H1 (cell line): ENCODE data around the gene IP6K3. TPM values are rescaled to one million over a fixed set of nuclear protein-coding genes. Genes with fewer than 3 reads are reported as not detected.

Experiments
- CTCF ChIA-PET: fragments of 300-600 bp; sonication (Branson Sonifier 250); formaldehyde crosslinking; loops from one replicate; lab custom pipeline; 2021; ENCODE audit not compliant: partially characterized antibody; lab: Charles Lee
- POLR2A ChIA-PET: fragments of 300-600 bp; sonication (Branson Sonifier 250); formaldehyde crosslinking; loops from one replicate; lab custom pipeline; 2021; ENCODE audit warnings: inconsistent platforms; ENCODE audit not compliant: partially characterized antibody; lab: Charles Lee
- DNase-seq, 2 experiments: peaks; one replicate each; pipeline versions ENCODE4 v3.0.0 to v3.0.0-alpha.2; 2010 to 2022; ENCODE audit warnings: low spot score in 2 of 2, low read depth in 1 of 2, mixed read lengths in 1 of 2
- FAIRE-seq: peaks from 2 replicates; lab custom pipeline; 2011; peaks lifted over from hg19 to GRCh38; lab: Jason Lieb, UNC
- H2AFZ ChIP-seq: 2 replicates; pipeline ENCODE4 v1.8.1; 2012; ENCODE audit warnings: low read length, inconsistent platforms
- H2AK5ac ChIP-seq: 2 replicates; pipeline ENCODE4 v1.6.1; 2013; ENCODE audit warnings: low read depth, low read length
- H2BK120ac ChIP-seq: replicated peaks from 2 replicates; pipeline ENCODE3; 2013; ENCODE audit warnings: low read depth, low read length, inconsistent platforms
- H2BK12ac ChIP-seq: 2 replicates; pipeline ENCODE4 v1.6.1; 2013; ENCODE audit warnings: low read depth, low read length
- H2BK15ac ChIP-seq: 2 replicates; pipeline ENCODE4 v1.6.1; 2013; ENCODE audit warnings: low read length
- H2BK20ac ChIP-seq: 2 replicates; pipeline ENCODE4 v1.6.1; 2013; ENCODE audit warnings: low read length
- H2BK5ac ChIP-seq: 2 replicates; pipeline ENCODE4 v1.6.1; 2013; ENCODE audit warnings: low read depth, low read length
- H3K14ac ChIP-seq: 2 replicates; pipeline ENCODE4 v1.6.1; 2013; ENCODE audit warnings: inconsistent platforms; ENCODE audit not compliant: insufficient read length
- H3K18ac ChIP-seq: 2 replicates; pipeline ENCODE4 v1.6.1; 2013; ENCODE audit warnings: low read length; ENCODE audit errors: extremely low read depth
- H3K23ac ChIP-seq: 2 replicates; pipeline ENCODE4 v1.6.1; 2013; ENCODE audit warnings: inconsistent platforms; ENCODE audit not compliant: insufficient read length
- H3K23me2 ChIP-seq: 2 replicates; pipeline ENCODE4 v1.6.1; 2013; ENCODE audit warnings: low read depth, low read length
- H3K27ac ChIP-seq: 2 replicates; pipeline ENCODE4 v1.6.1; 2011; ENCODE audit warnings: low read depth, low read length, inconsistent platforms
- H3K27me3 ChIP-seq, 4 experiments: replicated peaks in 1 of 4; 1 replicate in 1 of 4; 2 replicates in 3 of 4; pipeline versions ENCODE4 v1.6.1 to v1.8.1; 2011 to 2013; ENCODE audit warnings: low read length in 3 of 4, mild to moderate bottlenecking in 3 of 4, inconsistent platforms in 2 of 4, mixed read lengths in 2 of 4, moderate library complexity in 1 of 4; ENCODE audit not compliant: control insufficient read depth in 3 of 4, insufficient read depth in 3 of 4; ENCODE audit errors: extremely low read depth in 1 of 4
- H3K36me3 ChIP-seq, 4 experiments: 2 replicates each; pipeline versions ENCODE4 v1.6.1 to v1.8.1; 2011 to 2013; ENCODE audit warnings: mild to moderate bottlenecking in 4 of 4, low read length in 3 of 4, moderate library complexity in 2 of 4, control low read depth in 1 of 4, inconsistent platforms in 1 of 4; ENCODE audit not compliant: insufficient read depth in 4 of 4, control insufficient read depth in 2 of 4
- H3K4ac ChIP-seq: replicated peaks from 2 replicates; pipeline ENCODE3; 2013; ENCODE audit warnings: low read length, low read depth, mixed read lengths, inconsistent platforms; ENCODE audit not compliant: insufficient read length
- H3K4me1 ChIP-seq, 4 experiments: replicated peaks in 1 of 4; 1 replicate in 1 of 4; 2 replicates in 3 of 4; pipeline versions ENCODE4 v1.6.1 to v1.8.1; 2011 to 2013; ENCODE audit warnings: low read length in 3 of 4, inconsistent platforms in 2 of 4, mixed read lengths in 1 of 4; ENCODE audit not compliant: insufficient read depth in 4 of 4, control insufficient read depth in 3 of 4
- H3K4me2 ChIP-seq, 2 experiments: 2 replicates each; pipeline versions ENCODE4 v1.6.1 to v1.8.1; 2011 to 2013; ENCODE audit warnings: low read depth in 2 of 2, low read length in 2 of 2, control low read depth in 1 of 2, inconsistent platforms in 1 of 2, mild to moderate bottlenecking in 1 of 2; ENCODE audit not compliant: insufficient read depth in 1 of 2
- H3K4me3 ChIP-seq, 4 experiments: fragments of 200-600, 300-600 bp in 1 of 4; sonication (generic), shearing (Covaris generic), sonication (Bioruptor Twin) in 1 of 4; 2 replicates each; pipeline versions ENCODE4 v1.5.1 to v1.8.1; 2011 to 2016; ENCODE audit warnings: low read length in 4 of 4, low read depth in 3 of 4, control low read depth in 2 of 4, inconsistent platforms in 2 of 4, mild to moderate bottlenecking in 2 of 4, mixed read lengths in 1 of 4, moderate library complexity in 1 of 4; ENCODE audit not compliant: insufficient read depth in 2 of 4; ENCODE audit errors: extremely low read depth in 1 of 4
- H3K56ac ChIP-seq: replicated peaks from 2 replicates; pipeline ENCODE3; 2013; ENCODE audit warnings: low read depth, mild to moderate bottlenecking, mixed read lengths, low read length, inconsistent platforms; ENCODE audit not compliant: insufficient read length
- H3K79me1 ChIP-seq: 2 replicates; pipeline ENCODE4 v1.6.1; 2013; ENCODE audit warnings: low read depth, low read length, control low read depth
- H3K79me2 ChIP-seq, 2 experiments: 2 replicates each; pipeline versions ENCODE4 v1.6.1 to v1.8.1; 2012 to 2013; ENCODE audit warnings: low read length in 2 of 2, mild to moderate bottlenecking in 2 of 2, inconsistent platforms in 1 of 2; ENCODE audit not compliant: insufficient read depth in 2 of 2, control insufficient read depth in 1 of 2
- H3K9ac ChIP-seq, 4 experiments: replicated peaks in 1 of 4; 1 replicate in 1 of 4; 2 replicates in 3 of 4; pipeline versions ENCODE4 v1.6.1 to v1.8.1; 2011 to 2013; ENCODE audit warnings: low read depth in 3 of 4, low read length in 3 of 4, control low read depth in 2 of 4, mild to moderate bottlenecking in 2 of 4, moderate library complexity in 2 of 4, inconsistent platforms in 1 of 4; ENCODE audit errors: extremely low read depth in 1 of 4
- H3K9me3 ChIP-seq, 2 experiments: 2 replicates each; pipeline versions ENCODE4 v1.6.1 to v1.8.1; 2012 to 2013; ENCODE audit warnings: mild to moderate bottlenecking in 2 of 2, moderate library complexity in 2 of 2, control low read depth in 1 of 2, inconsistent platforms in 1 of 2, low read depth in 1 of 2, low read length in 1 of 2, mixed read lengths in 1 of 2; ENCODE audit not compliant: insufficient read depth in 2 of 2
- H4K20me1 ChIP-seq, 2 experiments: replicated peaks in 1 of 2; 2 replicates each; pipeline versions ENCODE3 to v1.8.1; 2011 to 2013; ENCODE audit warnings: inconsistent platforms in 2 of 2, low read length in 2 of 2, mild to moderate bottlenecking in 1 of 2; ENCODE audit not compliant: insufficient read depth in 2 of 2, control insufficient read depth in 1 of 2
- H4K5ac ChIP-seq: 2 replicates; pipeline ENCODE4 v1.6.1; 2013; ENCODE audit warnings: low read length, low read depth, mixed read lengths, inconsistent platforms; ENCODE audit not compliant: insufficient read length
- H4K8ac ChIP-seq: 2 replicates; pipeline ENCODE4 v1.8.0; 2013; ENCODE audit warnings: mild to moderate bottlenecking, moderate library complexity, low read length, inconsistent platforms; ENCODE audit not compliant: insufficient read depth; ENCODE audit errors: extremely low read depth
- H4K91ac ChIP-seq: replicated peaks from 2 replicates; pipeline ENCODE3; 2013; ENCODE audit warnings: low read length, mixed read lengths, inconsistent platforms; ENCODE audit not compliant: insufficient read length
- CEBPB ChIP-seq: IDR thresholded peaks from 2 replicates; pipeline ENCODE4 v1.6.1; 2012; ENCODE audit warnings: low read depth, low read length
- CHD2 ChIP-seq: IDR thresholded peaks from 2 replicates; pipeline ENCODE4 v1.6.1; 2012; ENCODE audit warnings: low read length, improper control_type of control experiment
- RBBP5 ChIP-seq: IDR thresholded peaks from 2 replicates; pipeline ENCODE4 v1.7.1; 2012; ENCODE audit warnings: low read depth, mild to moderate bottlenecking, inconsistent platforms, low read length, moderate library complexity, borderline replicate concordance
- TEAD4 ChIP-seq: IDR thresholded peaks from 2 replicates; pipeline ENCODE4 v1.6.1; 2012; ENCODE audit warnings: low read depth, low read length, inconsistent platforms, mixed read lengths
- WGBS, 2 experiments: shearing (Covaris generic) in 1 of 2; methylation state at CpG; one replicate each; pipeline versions ENCODE4 v1.1.6 to v1.1.7; 2013 to 2015; ENCODE audit warnings: low lambda C conversion rate in 2 of 2, mixed read lengths in 2 of 2, inconsistent platforms in 1 of 2, low coverage in 1 of 2, missing lambda C conversion rate in 1 of 2; ENCODE audit not compliant: insufficient replicate concordance in 2 of 2, insufficient coverage in 1 of 2, insufficient read length in 1 of 2; ENCODE audit errors: extremely low coverage in 1 of 2, missing lambda C conversion rate in 1 of 2; 5-methylcytosine and 5-hydroxymethylcytosine counted together
- polyA plus RNA-seq, 7 experiments: library from polyadenylated mRNA; depleted of rRNA in 3 of 7; stranded (reverse) in 5 of 7; unstranded in 2 of 7; fragments of >200 nt in 5 of 7; fragments of 200-250 nt in 2 of 7; gene quantifications; 1 replicate in 5 of 7; 2 replicates in 1 of 7; 4 replicates in 1 of 7; pipeline versions ENCODE4 v1.2.1 to v1.2.3, GENCODE V29; 2011 to 2013; ENCODE audit warnings: missing spikeins in 2 of 7, mixed read lengths in 2 of 7
- total RNA-seq: library from RNA; stranded (reverse); fragmentation: NEBNext Ultra II Directional; extraction: Animal tissue kit (Norgen Biotek cat#: 25700); gene quantifications from 2 replicates; pipeline ENCODE4 v1.2.1, GENCODE V29; 2021

Gene IP6K3
- total and polyA plus RNA-seq, 2 of the 8 experiments (the other 6 are each of a cell fraction or from before 2014, with no cell fraction given), result 0.22 to 0.73 TPM

DNA sequence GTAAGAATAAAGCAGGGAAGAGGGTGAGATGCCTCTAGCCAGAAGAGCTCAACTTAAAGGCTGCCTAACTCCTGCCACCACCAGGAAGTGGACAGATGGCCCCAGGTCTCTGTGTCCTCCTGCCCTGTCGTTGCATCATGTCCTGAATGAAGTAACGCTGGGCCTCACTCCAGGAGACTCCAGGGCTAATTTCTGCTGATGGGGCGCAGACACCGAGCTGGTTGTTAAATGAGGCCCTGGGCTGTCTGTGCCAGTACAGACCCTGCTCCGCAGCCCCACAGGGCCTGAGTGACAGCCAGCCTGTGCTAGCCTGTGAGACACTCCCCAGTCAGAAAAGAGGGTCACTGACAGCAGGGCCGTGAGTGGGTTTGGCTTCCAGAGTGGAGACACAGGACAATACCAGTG, 6.5 kb downstream of the IP6K3 start:
- no peaks in the 10 kb centered on the region; a peak in 2 of 7 replicates for H3K27me3 ChIP-seq
- TF ChIP-seq TEAD4 (no peak), CEBPB (no peak), CHD2 (no peak), RBBP5 (no peak)
- no peak overlapping the region for H2BK20ac ChIP-seq
- FAIRE-seq (no peak), DNase-seq (no peak)
- ChIA-PET CTCF (interaction anchor here (0.6 to 1.5 kb wide), 5 partner anchors 9 to 73 kb away, joined by 3 to 9 read pairs (median 3); no protein-coding TSS in a partner anchor), POLR2A (interaction anchor here (0.9 to 2.4 kb wide), 4 partner anchors 13 to 31 kb away, joined by 3 to 5 read pairs (median 3); partner anchors contain the start of gene UQCC2)
- no peak overlapping the region for H3K4ac ChIP-seq
- no peak overlapping the region for H3K27ac ChIP-seq
- H4K91ac ChIP-seq, result no peak overlapping the region
- H3K36me3 ChIP-seq, result no peaks in the 10 kb centered on the region
- no peak overlapping the region for H4K5ac ChIP-seq
- H4K8ac ChIP-seq, result peak overlapping the region; percentile 45; the same call in 1 of the 2 replicates
- no peak overlapping the region for H2AFZ ChIP-seq
- H3K4me2 ChIP-seq, result no peak overlapping the region
- no peak overlapping the region for H2BK12ac ChIP-seq
- peaks cover 3 to 12% (median 5%) of the 10 kb centered on the region in 4 experiments; a peak in 6 of 7 replicates for H3K4me1 ChIP-seq
- H3K79me1 ChIP-seq, result no peaks in the 10 kb centered on the region
- no peaks in the 10 kb centered on the region for H3K9me3 ChIP-seq
- H2AK5ac ChIP-seq, result no peak overlapping the region
- no peaks in the 10 kb centered on the region for H4K20me1 ChIP-seq
- no peak overlapping the region for H2BK15ac ChIP-seq
- no peak overlapping the region for H3K14ac ChIP-seq
- no peak overlapping the region for H3K4me3 ChIP-seq
- whole genome bisulfite sequencing, 2 experiments, result 93% methylated on average over 6 of the region's 6 CpGs; no CpG with 5 or more reads in 1 of the 2 experiments
- no peak overlapping the region for H3K9ac ChIP-seq
- no peak overlapping the region for H2BK5ac ChIP-seq
- no peak overlapping the region for H2BK120ac ChIP-seq
- H3K23ac ChIP-seq, result no peak overlapping the region
- no peaks in the 10 kb centered on the region for H3K79me2 ChIP-seq
- H3K56ac ChIP-seq, result no peak overlapping the region
- no peak overlapping the region for H3K18ac ChIP-seq
- no peaks in the 10 kb centered on the region for H3K23me2 ChIP-seq
